Tibial nerve (tissue), 4 donors: ENCODE results near the gene PRKCE.

Experiments
- EP300 ChIP-seq, 2 donors: sonication (generic); formaldehyde crosslinking; IDR thresholded peaks; one replicate each; pipeline ENCODE4 v1.6.1; 2017; ENCODE audit warnings: antibody characterized with exemption in 2 of 2, mild to moderate bottlenecking in 1 of 2
- TF ChIP-seq, protein P1 (sequence below), 5 experiments: fragments of 200-600 bp in 3 of 5; fragments of 450-650 bp in 2 of 5; sonication (generic) in 3 of 5; IDR thresholded peaks; one replicate each; pipeline ENCODE4 v1.5.1; 2016 to 2019; ENCODE audit warnings: antibody characterized with exemption in 5 of 5, mild to moderate bottlenecking in 3 of 5, moderate library complexity in 2 of 5

DNA sequence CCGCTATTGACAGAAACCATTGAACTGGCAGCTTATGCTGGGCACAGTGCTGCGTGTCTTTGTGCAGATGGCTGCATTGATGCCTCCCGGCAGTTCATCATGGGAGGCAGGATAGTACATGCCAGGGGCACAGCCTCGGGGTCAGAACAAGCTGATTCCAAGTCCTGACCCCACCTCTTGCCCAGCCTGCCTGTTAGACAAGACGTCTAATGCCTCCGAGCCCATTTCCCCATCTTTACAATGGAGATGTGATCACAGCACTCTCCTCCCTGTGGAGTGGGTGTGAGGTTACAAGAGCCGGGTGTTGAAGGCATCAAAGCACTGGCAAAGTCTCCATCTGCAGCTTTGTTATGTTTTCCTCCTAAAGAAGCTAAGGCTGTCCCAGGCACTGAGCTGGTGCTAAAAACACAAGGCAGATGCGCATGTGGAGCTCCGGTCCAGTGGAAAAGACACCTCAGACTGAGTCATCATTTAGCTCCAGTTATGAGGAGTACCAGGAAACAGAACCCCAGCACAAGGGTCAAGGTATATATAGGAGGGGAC, 520.0 kb downstream of the PRKCE start:
- TF ChIP-seq EP300 (IDR thresholded peaks at IDR 0.05): no peak
- TF ChIP-seq, protein P1, sequence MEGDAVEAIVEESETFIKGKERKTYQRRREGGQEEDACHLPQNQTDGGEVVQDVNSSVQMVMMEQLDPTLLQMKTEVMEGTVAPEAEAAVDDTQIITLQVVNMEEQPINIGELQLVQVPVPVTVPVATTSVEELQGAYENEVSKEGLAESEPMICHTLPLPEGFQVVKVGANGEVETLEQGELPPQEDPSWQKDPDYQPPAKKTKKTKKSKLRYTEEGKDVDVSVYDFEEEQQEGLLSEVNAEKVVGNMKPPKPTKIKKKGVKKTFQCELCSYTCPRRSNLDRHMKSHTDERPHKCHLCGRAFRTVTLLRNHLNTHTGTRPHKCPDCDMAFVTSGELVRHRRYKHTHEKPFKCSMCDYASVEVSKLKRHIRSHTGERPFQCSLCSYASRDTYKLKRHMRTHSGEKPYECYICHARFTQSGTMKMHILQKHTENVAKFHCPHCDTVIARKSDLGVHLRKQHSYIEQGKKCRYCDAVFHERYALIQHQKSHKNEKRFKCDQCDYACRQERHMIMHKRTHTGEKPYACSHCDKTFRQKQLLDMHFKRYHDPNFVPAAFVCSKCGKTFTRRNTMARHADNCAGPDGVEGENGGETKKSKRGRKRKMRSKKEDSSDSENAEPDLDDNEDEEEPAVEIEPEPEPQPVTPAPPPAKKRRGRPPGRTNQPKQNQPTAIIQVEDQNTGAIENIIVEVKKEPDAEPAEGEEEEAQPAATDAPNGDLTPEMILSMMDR (IDR thresholded peaks at IDR 0.05): no peak
